ENCODE results near the gene SPG11.
"Not testable (repeated sequence)": the region's sequence is repeated elsewhere in the genome, so short reads cannot be mapped to it uniquely, and the experiment has no call there.

SPG11 gene

GRCh38 chr15:44692659-44693058 is 29.2 kb upstream of the SPG11 start:
- TF ChIP-seq, protein P1, sequence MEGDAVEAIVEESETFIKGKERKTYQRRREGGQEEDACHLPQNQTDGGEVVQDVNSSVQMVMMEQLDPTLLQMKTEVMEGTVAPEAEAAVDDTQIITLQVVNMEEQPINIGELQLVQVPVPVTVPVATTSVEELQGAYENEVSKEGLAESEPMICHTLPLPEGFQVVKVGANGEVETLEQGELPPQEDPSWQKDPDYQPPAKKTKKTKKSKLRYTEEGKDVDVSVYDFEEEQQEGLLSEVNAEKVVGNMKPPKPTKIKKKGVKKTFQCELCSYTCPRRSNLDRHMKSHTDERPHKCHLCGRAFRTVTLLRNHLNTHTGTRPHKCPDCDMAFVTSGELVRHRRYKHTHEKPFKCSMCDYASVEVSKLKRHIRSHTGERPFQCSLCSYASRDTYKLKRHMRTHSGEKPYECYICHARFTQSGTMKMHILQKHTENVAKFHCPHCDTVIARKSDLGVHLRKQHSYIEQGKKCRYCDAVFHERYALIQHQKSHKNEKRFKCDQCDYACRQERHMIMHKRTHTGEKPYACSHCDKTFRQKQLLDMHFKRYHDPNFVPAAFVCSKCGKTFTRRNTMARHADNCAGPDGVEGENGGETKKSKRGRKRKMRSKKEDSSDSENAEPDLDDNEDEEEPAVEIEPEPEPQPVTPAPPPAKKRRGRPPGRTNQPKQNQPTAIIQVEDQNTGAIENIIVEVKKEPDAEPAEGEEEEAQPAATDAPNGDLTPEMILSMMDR (IDR thresholded peaks at IDR 0.05): no peak
- no peak for TF ChIP-seq ZFX (IDR thresholded peaks at IDR 0.05; ENCODE audit: borderline replicate concordance)
- H3K27ac ChIP-seq: no peak overlapping the region

GRCh38 chr15:44690245-44690644 is 26.8 kb upstream of the SPG11 start:
- not testable (repeated sequence) for H3K27ac ChIP-seq

- H3K27ac ChIP-seq: not testable (repeated sequence)
Observed at GRCh38 chr15:44689318-44689717, 25.9 kb upstream of the SPG11 start.

GRCh38 chr15:44682809-44683682 is 19.6 kb upstream of the SPG11 start:
- H3K27ac ChIP-seq: peak overlapping the region; percentile 55

GRCh38 chr15:44682211-44682610 is 18.7 kb upstream of the SPG11 start:
- no peak overlapping the region for H3K27ac ChIP-seq
- TF ChIP-seq, protein P1 (IDR thresholded peaks at IDR 0.05): no peak
- no peak for TF ChIP-seq ZFX (IDR thresholded peaks at IDR 0.05; ENCODE audit: borderline replicate concordance)

GRCh38 chr15:44676676-44677075 is 13.2 kb upstream of the SPG11 start:
- TF ChIP-seq, protein P1 (IDR thresholded peaks at IDR 0.05): no peak
- TF ChIP-seq ZFX (IDR thresholded peaks at IDR 0.05; ENCODE audit: borderline replicate concordance): no peak
- no peak overlapping the region for H3K27ac ChIP-seq

- TF ChIP-seq, protein P1 (IDR thresholded peaks at IDR 0.05): no peak
- TF ChIP-seq ZFX (IDR thresholded peaks at IDR 0.05; ENCODE audit: borderline replicate concordance): no peak
- H3K27ac ChIP-seq: no peak overlapping the region
Observed at GRCh38 chr15:44675911-44676310, 12.4 kb upstream of the SPG11 start.

- no peak for TF ChIP-seq ZFX (IDR thresholded peaks at IDR 0.05; ENCODE audit: borderline replicate concordance)
- TF ChIP-seq, protein P1 (IDR thresholded peaks at IDR 0.05): no peak
- no peak overlapping the region for H3K27ac ChIP-seq
Observed at GRCh38 chr15:44673639-44674038, 10.2 kb upstream of the SPG11 start.
